ENCODE data around the gene PEX5L.
"Not testable (repeated sequence)": the region's sequence is repeated elsewhere in the genome, so short reads cannot be mapped to it uniquely, and the experiment has no call there.

PEX5L gene

GRCh38 chr3:179829401-179829800 lies 207.3 kb downstream of the PEX5L start:
- DNase-seq = no peak

- no peak for DNase-seq
These were observed 208.0 kb downstream of the PEX5L start for GRCh38 chr3:179828738-179829137.

- no peak for DNase-seq
These were observed 210.5 kb downstream of the PEX5L start for GRCh38 chr3:179826247-179826637.

GRCh38 chr3:179825527-179826246 lies 211.1 kb downstream of the PEX5L start:
- DNase-seq = no peak

DNA sequence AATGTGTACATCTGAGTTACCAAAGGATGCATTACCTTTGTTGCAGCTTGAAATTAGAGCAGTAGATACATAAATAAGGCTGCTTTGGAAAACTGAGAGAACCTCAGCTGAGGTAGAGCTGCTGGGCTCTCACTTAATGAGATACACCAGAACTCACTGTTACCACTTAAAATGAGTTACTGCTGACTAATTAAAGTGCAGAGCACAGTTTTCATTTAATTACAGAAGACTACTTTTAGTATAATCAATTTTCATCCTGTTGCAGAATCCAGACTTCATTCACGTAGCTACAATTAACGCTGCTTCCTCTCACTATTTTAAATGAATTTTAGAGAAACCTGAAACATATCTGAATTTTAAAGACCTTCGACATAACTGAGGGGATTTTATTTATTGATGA lies 214.4 kb downstream of the PEX5L start:
- no peak for DNase-seq

DNA sequence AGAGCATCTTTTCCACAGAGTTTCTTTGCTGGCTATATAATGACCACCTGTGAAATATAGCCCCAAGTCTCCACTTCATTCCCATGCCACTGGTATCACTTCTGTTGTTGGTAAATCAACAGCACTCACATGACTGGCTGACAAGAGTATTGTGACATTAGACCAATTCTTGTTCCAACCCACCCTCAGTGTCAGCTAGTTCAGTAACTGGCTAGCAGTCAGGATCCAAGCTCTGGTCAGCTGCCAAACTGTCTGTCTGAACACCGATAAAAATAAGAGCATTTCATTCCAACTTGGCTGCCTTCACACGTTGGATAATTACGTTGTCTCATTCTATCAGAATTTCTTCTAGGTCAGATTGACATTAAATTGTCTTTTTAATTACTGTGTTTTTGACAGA lies 217.4 kb downstream of the PEX5L start:
- DNase-seq = no peak

- DNase-seq = no peak
These were observed 224.7 kb downstream of the PEX5L start for GRCh38 chr3:179812096-179812382.

DNA sequence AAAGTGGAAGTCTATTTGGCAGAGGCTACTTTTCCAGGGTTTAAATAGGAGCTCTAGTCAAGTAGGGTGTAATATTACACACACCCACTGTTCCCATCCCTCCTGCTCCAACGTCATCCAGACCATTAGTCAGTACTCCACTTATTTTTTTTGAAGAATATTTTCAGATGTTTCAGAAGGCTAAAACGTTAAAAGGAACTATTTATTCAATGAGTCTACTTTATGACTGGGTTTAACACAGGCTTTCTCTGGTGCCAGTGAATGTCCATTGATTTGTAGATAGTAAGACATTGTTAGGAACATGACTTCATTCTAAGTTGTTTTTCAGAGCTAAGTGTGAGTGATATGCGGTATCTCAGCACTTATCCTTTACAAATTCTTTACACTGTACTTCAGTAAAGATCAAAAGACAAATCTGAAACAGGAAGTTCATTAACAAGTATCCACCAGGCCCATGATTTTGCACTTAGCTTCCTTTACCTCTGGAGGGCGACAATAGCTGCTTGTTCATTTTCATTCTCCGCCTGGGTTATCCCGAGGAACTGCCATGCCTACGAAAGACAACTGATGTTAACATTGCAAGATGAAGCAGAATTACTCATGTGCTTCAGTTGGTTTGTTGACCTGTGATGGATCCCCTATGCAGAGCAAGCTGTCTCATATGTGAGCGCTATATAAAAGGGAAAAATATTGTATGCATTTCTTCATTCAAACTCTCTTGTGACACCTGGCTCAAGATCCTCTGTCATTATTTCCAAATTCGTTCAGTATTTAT lies 225.2 kb downstream of the PEX5L start:
- no peak for DNase-seq

- no peak for DNase-seq
These were observed 227.1 kb downstream of the PEX5L start for GRCh38 chr3:179809639-179810038.

GRCh38 chr3:179807588-179807987 lies 229.1 kb downstream of the PEX5L start:
- no peak for DNase-seq

GRCh38 chr3:179806177-179806576 lies 230.6 kb downstream of the PEX5L start:
- no peak for DNase-seq

GRCh38 chr3:179801856-179802255 lies 234.9 kb downstream of the PEX5L start:
- DNase-seq = no peak

DNA sequence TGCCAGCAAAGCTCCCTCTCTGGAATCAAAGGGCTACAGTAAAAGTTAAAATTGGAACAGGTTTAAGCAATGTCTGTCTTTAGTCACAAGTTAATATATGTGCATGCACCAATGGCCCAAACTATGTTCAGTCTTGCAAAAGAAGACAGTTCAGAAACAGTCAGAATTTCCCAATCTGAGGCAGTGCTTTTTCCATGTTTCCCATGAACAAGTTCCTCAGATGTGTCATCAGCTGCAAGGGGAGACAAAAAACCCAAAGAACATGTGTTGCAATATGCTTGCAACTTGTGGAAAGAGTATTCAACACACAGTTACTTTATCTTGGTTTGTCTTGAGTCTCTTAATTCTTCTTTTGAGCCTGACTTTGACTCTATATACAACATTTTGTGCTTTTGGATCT lies 235.5 kb downstream of the PEX5L start:
- no peak for DNase-seq

GRCh38 chr3:179797192-179797591 lies 239.5 kb downstream of the PEX5L start:
- no peak for DNase-seq

DNA sequence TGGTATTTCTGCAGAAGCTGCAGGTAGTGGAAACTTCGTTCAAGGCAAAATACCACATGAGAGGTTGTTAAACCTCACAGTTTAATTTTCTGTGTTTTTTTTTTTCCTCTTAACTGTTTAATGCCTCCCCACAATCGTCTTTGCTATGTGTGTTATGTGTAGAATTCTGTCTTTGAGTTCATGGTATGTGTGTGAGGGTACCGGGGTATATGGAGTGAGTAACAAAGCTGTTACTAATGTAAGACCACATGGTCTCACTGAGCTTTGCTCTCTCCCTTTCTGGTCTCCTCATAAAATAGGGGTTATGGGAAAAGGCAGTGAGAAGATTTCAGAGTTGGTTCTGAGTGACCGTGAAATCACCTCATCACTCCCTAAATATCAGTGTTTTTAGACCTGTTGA lies 240.3 kb downstream of the PEX5L start:
- no peak for DNase-seq

DNA sequence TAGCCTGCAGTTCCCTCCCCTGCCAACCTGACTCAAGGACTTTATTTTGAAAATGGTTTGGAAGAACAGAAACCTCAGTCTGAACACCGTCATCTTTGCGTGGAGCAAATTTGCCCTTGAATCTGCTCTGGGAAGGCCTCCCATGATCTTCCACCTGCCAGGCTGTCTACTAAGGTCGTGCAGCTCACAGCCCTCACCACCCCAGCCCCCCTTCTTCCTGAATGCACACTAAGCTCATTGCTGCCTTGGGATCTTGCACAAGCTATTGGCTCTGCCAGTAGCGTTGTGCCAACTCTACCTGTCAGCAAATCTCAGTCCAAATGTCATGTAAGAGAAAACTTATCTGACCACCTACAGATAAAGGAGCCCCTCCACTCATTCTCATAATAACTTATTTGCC lies 242.4 kb downstream of the PEX5L start:
- DNase-seq = no peak

DNA sequence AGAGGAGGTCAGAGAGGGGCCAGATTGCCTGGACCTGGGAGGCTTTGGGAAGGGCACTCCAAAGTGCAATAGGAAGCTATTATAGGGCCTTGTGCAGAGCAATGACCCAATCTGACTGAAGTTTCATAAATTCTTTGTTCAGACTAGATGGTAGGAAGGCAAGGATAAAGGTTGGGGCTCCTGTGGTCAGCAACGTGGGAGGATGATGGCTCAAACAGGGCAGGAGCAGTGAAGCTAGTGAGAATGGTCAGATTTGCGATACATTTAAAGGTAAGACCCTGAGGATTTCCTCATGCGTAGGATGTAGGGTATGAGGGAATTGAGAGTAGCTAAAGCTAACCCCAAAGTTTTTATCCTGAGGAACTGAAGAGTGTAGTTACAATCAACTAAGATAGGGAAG lies 244.9 kb downstream of the PEX5L start:
- no peak for DNase-seq

DNA sequence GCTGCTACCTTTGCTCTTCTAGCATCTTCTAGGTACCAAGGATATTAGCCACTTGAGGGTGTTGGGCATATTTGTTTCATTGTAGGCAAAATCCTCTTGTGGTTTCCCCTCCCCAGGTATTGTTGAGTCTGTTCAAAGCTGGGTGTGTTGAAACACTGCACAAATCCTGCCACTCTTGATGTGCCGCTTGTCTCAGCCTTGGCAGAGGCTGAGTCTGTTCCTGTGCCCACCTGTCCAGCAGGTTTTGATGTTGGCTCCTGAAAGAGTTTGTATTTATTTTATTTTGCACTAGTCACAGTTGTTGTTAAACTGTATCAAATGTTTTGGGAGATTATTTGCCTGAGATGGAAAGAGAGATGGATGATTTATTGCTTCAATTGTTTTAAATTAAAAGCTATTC lies 247.7 kb downstream of the PEX5L start:
- DNase-seq = no peak

- not testable (repeated sequence) for DNase-seq
These were observed 253.9 kb downstream of the PEX5L start for GRCh38 chr3:179782841-179783240.

DNA sequence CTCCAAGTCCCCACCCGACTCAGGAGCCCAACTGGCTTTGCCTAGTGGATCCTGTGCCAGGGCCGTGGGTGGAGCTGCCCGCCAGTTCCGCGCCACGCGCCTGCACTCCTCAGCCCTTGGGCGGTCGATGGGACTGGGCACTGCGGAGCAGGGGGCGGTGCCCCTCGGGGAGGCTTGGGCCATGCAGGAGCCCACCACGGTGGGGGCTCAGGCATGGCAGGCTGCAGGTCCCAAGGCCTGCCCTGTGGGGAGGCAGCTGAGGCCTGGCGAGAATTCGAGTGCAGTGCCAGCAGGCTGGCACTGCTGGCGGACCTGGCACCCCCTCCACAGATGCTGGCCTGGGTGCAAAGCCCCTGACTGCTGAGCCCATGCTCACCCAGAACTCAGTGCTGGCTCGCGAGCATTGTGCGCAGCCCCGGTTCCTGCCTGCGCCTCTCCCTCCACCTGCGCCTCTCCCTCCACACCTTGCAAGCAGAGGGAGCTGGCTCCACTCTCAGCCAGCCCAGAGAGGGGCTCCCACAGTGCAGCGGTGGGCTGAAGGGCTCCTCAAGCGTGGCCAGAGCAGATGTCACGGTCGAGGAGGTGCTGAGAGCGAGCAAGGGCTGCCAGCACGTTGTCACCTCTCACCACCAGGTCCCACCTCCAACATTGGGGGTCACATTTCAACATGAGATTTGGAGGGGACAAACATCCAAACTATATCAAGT lies 261.2 kb downstream of the PEX5L start:
- no peak for DNase-seq

- no peak for DNase-seq
These were observed 264.4 kb downstream of the PEX5L start for GRCh38 chr3:179772297-179772696.

DNA sequence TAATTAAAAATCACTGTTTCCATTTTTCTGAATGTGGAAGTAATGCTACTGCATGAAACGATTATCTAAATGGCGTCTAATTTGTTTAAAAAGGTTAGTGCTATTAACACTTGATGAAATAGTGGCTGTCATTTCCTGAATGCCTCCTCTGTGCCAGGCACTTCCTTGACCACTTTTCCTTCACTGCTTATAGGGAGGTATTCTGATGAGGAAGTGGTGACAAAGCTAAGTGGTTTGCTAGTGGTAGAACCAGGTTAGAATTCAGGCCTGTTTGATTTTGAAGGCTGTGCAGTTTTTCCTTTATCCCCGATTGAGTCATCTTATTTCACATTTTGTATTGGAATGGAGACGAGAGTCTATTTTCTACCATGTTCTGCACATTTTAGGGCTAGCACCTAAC lies 264.9 kb downstream of the PEX5L start:
- DNase-seq = no peak

- DNase-seq = no peak
These were observed 267.1 kb downstream of the PEX5L start for GRCh38 chr3:179769411-179770247.

All from CD4-positive, alpha-beta T cell treated with Interleukin-17A for 4 hours (primary cell).